ENCODE measurements around the gene GADD45G. TPM values are rescaled to one million over a fixed set of nuclear protein-coding genes. Genes with fewer than 3 reads are reported as not detected.

Gene GADD45G
- total and polyA plus RNA-seq, 2 of the 8 experiments (the other 6 are each of a cell fraction or from before 2014, with no cell fraction given), result 7.0 to 11.4 TPM

- Histone ChIP-seq H2AFZ (ENCODE audit: low read length) (no peak overlapping the region), H3K4me3 (ENCODE audit: extremely low read depth in 1 of 4, insufficient read depth in 2 of 4, low read depth in 3 of 4, low read length in 4 of 4) (no peak overlapping the region), H3K18ac (ENCODE audit: extremely low read depth, low read length) (no peak overlapping the region), H3K4ac (replicated peaks; ENCODE audit: insufficient read length, low read depth, low read length) (no peak overlapping the region), H3K27ac (ENCODE audit: low read depth, low read length) (no peak overlapping the region), H3K23me2 (ENCODE audit: low read depth, low read length) (peaks cover 22% of the 10 kb centered on the region), H4K91ac (replicated peaks; ENCODE audit: insufficient read length, low read length) (no peak overlapping the region), H2BK5ac (ENCODE audit: low read depth, low read length) (no peak overlapping the region), H2BK120ac (replicated peaks; ENCODE audit: low read depth, low read length) (no peak overlapping the region), H3K9ac (replicated peaks in 1 of 4; ENCODE audit: extremely low read depth in 1 of 4, low read depth in 3 of 4, low read length in 3 of 4) (no peak overlapping the region), H3K56ac (replicated peaks; ENCODE audit: insufficient read length, low read depth, low read length) (no peak overlapping the region), H4K20me1 (replicated peaks in 1 of 2; ENCODE audit: control insufficient read depth in 1 of 2, insufficient read depth in 2 of 2, low read length in 2 of 2) (peaks cover 6 to 7% of the 10 kb centered on the region in 2 experiments), H2AK5ac (ENCODE audit: low read depth, low read length) (no peak overlapping the region), H2BK12ac (ENCODE audit: low read depth, low read length) (no peak overlapping the region), H4K5ac (ENCODE audit: insufficient read length, low read depth, low read length) (no peak overlapping the region), H3K79me2 (ENCODE audit: control insufficient read depth in 1 of 2, insufficient read depth in 2 of 2, low read length in 2 of 2) (peaks cover 0 to 9% of the 10 kb centered on the region in 2 experiments; a peak in 1 of 4 replicates), H2BK20ac (ENCODE audit: low read length) (no peak overlapping the region), H3K4me2 (ENCODE audit: insufficient read depth in 1 of 2, low read depth in 2 of 2, low read length in 2 of 2) (no peak overlapping the region), H3K4me1 (replicated peaks in 1 of 4; ENCODE audit: control insufficient read depth in 3 of 4, insufficient read depth in 4 of 4, low read length in 3 of 4) (peaks cover 0 to 9% (median 4%) of the 10 kb centered on the region in 4 experiments; a peak in 4 of 7 replicates), H3K9me3 (ENCODE audit: insufficient read depth in 2 of 2, low read depth in 1 of 2, low read length in 1 of 2) (no peaks in the 10 kb centered on the region), H2BK15ac (ENCODE audit: low read length) (no peak overlapping the region), H3K79me1 (ENCODE audit: low read depth, low read length) (no peaks in the 10 kb centered on the region), H4K8ac (ENCODE audit: extremely low read depth, insufficient read depth, low read length) (no peak overlapping the region), H3K36me3 (ENCODE audit: control insufficient read depth in 2 of 4, insufficient read depth in 4 of 4, low read length in 3 of 4) (peaks cover 0 to 8% (median 2%) of the 10 kb centered on the region in 4 experiments; a peak in 2 of 8 replicates), H3K27me3 (replicated peaks in 1 of 4; ENCODE audit: control insufficient read depth in 3 of 4, extremely low read depth in 1 of 4, insufficient read depth in 3 of 4, low read length in 3 of 4) (peaks cover 0 to 16% (median 11%) of the 10 kb centered on the region in 4 experiments; a peak in 5 of 7 replicates), H3K14ac (ENCODE audit: insufficient read length) (no peak overlapping the region), H3K23ac (ENCODE audit: insufficient read length) (no peak overlapping the region)
- no peak for FAIRE-seq
- WGBS, 2 experiments (ENCODE audit: extremely low coverage in 1 of 2, insufficient coverage in 1 of 2, insufficient read length in 1 of 2, insufficient replicate concordance in 2 of 2, low coverage in 1 of 2, low lambda C conversion rate in 2 of 2, missing lambda C conversion rate in 1 of 2), result 93% methylated on average over 5 of the region's 5 CpGs; no CpG with 5 or more reads in 1 of the 2 experiments
- peak in 1 of 2 experiments; percentile 40 for DNase-seq (ENCODE audit: low read depth in 1 of 2, low spot score in 2 of 2)
- POLR2A ChIA-PET (ENCODE audit: partially characterized antibody), result interaction anchor here (1.2 to 6.2 kb wide), 3 partner anchors 8 to 137 kb away, joined by 3 to 89 read pairs (median 35); no protein-coding TSS in a partner anchor
- CTCF ChIA-PET (ENCODE audit: partially characterized antibody), result interaction anchor here (0.5 to 6.4 kb wide), 45 partner anchors 8 to 601 kb away, joined by 3 to 149 read pairs (median 4); no protein-coding TSS in a partner anchor
- TF ChIP-seq SP1 (IDR thresholded peaks at IDR 0.05; ENCODE audit: low read depth, low read length) (no peak), BRCA1 (IDR thresholded peaks at IDR 0.05; ENCODE audit: low read depth, low read length) (no peak), RFX5 (IDR thresholded peaks at IDR 0.05; ENCODE audit: borderline replicate concordance, low read depth, low read length) (no peak), MAFK (IDR thresholded peaks at IDR 0.05; ENCODE audit: low read depth, low read length) (no peak), NRF1 (IDR thresholded peaks at IDR 0.05; ENCODE audit: low read depth, low read length) (no peak), ATF2 (IDR thresholded peaks at IDR 0.05; ENCODE audit: low read length) (no peak), SP2 (IDR thresholded peaks at IDR 0.05; ENCODE audit: low read length) (no peak), BCL11A (IDR thresholded peaks at IDR 0.05; ENCODE audit: low read depth in 2 of 2, low read length in 2 of 2) (no peak), CEBPB (IDR thresholded peaks at IDR 0.05; ENCODE audit: low read depth, low read length) (no peak), JUND (IDR thresholded peaks at IDR 0.05; ENCODE audit: low read length) (no peak), KDM5A (IDR thresholded peaks at IDR 0.05; ENCODE audit: low read length) (no peak), SUZ12 (IDR thresholded peaks at IDR 0.05; ENCODE audit: low read length) (no peak), SAP30 (IDR thresholded peaks at IDR 0.05; ENCODE audit: insufficient read depth, insufficient replicate concordance, low read length) (no peak)
These were observed 3.5 kb upstream of the GADD45G start for GRCh38 chr9:89601306-89601705.
